ENCODE results near the gene ERCC1. TPM values are rescaled to one million over a fixed set of nuclear protein-coding genes. Genes with fewer than 3 reads are reported as not detected.

ERCC1 gene
- 147 to 163 TPM (median 151 TPM) in 5 replicates for total RNA-seq (2022; extraction: Qiagen RNA extraction; ENCODE audit: low read depth)

GRCh38 chr19:45423589-45424190 is at the start of gene ERCC1:
TSS of gene ERCC1 (minus strand) at chr19:45423917. CDS start at chr19:45423374, 543 bp downstream.

GRCh38 chr19:45467456-45468158 is 43.9 kb upstream of the ERCC1 start, which contains the start of gene FOSB:
TSS of gene FOSB (plus strand) at chr19:45467996. CDS start at chr19:45468587, 591 bp downstream.

GRCh38 chr19:45406226-45407090 is 17.3 kb downstream of the ERCC1 start, which contains the start of gene POLR1G:
TSS of gene POLR1G (plus strand) at chr19:45406644. CDS start at chr19:45406697, 53 bp downstream.

GRCh38 chr19:45404557-45405434 is 18.9 kb downstream of the ERCC1 start, which contains the start of gene PPP1R13L:
TSS of gene PPP1R13L (minus strand) at chr19:45405069. CDS start at chr19:45398318, 6,751 bp downstream.

GRCh38 chr19:45370410-45371204 is 53.1 kb downstream of the ERCC1 start, which contains the start of gene ERCC2:
TSS of gene ERCC2 (minus strand) at chr19:45370573. CDS start at chr19:45370540, 33 bp downstream.

Other genes with a start within 250 kb of the ERCC1 start
- gene TRAPPC6A, start 245.7 kb downstream of the ERCC1 start, total RNA-seq (2022; extraction: Qiagen RNA extraction; ENCODE audit: low read depth) = 34.8 to 41.6 TPM (median 37.2 TPM) in 5 replicates
- 11.6 to 15.2 TPM (median 13.4 TPM) in 5 replicates for gene BLOC1S3, start 245.1 kb downstream of the ERCC1 start, total RNA-seq (2022; extraction: Qiagen RNA extraction; ENCODE audit: low read depth)
- gene EXOC3L2, start 178.5 kb downstream of the ERCC1 start, total RNA-seq (2022; extraction: Qiagen RNA extraction; ENCODE audit: low read depth) = 0.80 to 1.3 TPM (median 0.99 TPM) in 5 replicates
- 5.4 to 9.7 TPM (median 7.3 TPM) in 5 replicates for gene MARK4, start 172.6 kb downstream of the ERCC1 start, total RNA-seq (2022; extraction: Qiagen RNA extraction; ENCODE audit: low read depth)
- 0.11 TPM in 1 of 5 replicates, not detected in the others for gene CKM, start 101.0 kb downstream of the ERCC1 start, total RNA-seq (2022; extraction: Qiagen RNA extraction; ENCODE audit: low read depth)
- 0.50 to 0.83 TPM (median 0.54 TPM) in 5 replicates for gene KLC3, start 83.2 kb downstream of the ERCC1 start, total RNA-seq (2022; extraction: Qiagen RNA extraction; ENCODE audit: low read depth)
- gene ERCC2, start 53.3 kb downstream of the ERCC1 start, total RNA-seq (2022; extraction: Qiagen RNA extraction; ENCODE audit: low read depth) = 10.2 to 14.6 TPM (median 13.4 TPM) in 5 replicates
- 30.2 to 35.2 TPM (median 31.0 TPM) in 5 replicates for gene PPP1R13L, start 18.8 kb downstream of the ERCC1 start, total RNA-seq (2022; extraction: Qiagen RNA extraction; ENCODE audit: low read depth)
- gene POLR1G, start 17.3 kb downstream of the ERCC1 start, total RNA-seq (2022; extraction: Qiagen RNA extraction; ENCODE audit: low read depth) = 40.7 to 56.0 TPM (median 48.7 TPM) in 5 replicates
- 15.1 to 22.9 TPM (median 18.9 TPM) in 5 replicates for gene FOSB, start 44.1 kb upstream of the ERCC1 start, total RNA-seq (2022; extraction: Qiagen RNA extraction; ENCODE audit: low read depth)
- gene RTN2, start 73.1 kb upstream of the ERCC1 start, total RNA-seq (2022; extraction: Qiagen RNA extraction; ENCODE audit: low read depth) = 9.4 to 11.8 TPM (median 10.4 TPM) in 5 replicates
- gene PPM1N, start 74.5 kb upstream of the ERCC1 start, total RNA-seq (2022; extraction: Qiagen RNA extraction; ENCODE audit: low read depth) = 6.3 to 7.3 TPM (median 6.6 TPM) in 5 replicates
- gene VASP, start 83.6 kb upstream of the ERCC1 start, total RNA-seq (2022; extraction: Qiagen RNA extraction; ENCODE audit: low read depth) = 105 to 127 TPM (median 123 TPM) in 5 replicates
- gene OPA3, start 160.9 kb upstream of the ERCC1 start, total RNA-seq (2022; extraction: Qiagen RNA extraction; ENCODE audit: low read depth) = 12.6 to 17.5 TPM (median 17.0 TPM) in 5 replicates
- 0.07 to 0.15 TPM (median 0.09 TPM) in 4 of 5 replicates, not detected in the other for gene GPR4, start 178.3 kb upstream of the ERCC1 start, total RNA-seq (2022; extraction: Qiagen RNA extraction; ENCODE audit: low read depth)
- 20.5 to 26.3 TPM (median 23.3 TPM) in 5 replicates for gene EML2, start 215.5 kb upstream of the ERCC1 start, total RNA-seq (2022; extraction: Qiagen RNA extraction; ENCODE audit: low read depth)
- gene GIPR, start 244.3 kb upstream of the ERCC1 start, total RNA-seq (2022; extraction: Qiagen RNA extraction; ENCODE audit: low read depth) = 2.2 to 3.4 TPM (median 2.9 TPM) in 5 replicates

Data from A549 treated with DMSO at 1 μM for 4 hours (cell line).